Measurements from ENCODE around the gene DLK2.

GRCh38 chr6:43428874-43429273 lies 26.5 kb downstream of the DLK2 start:
- TF ChIP-seq POLR2A (IDR thresholded peaks at IDR 0.05), result no peak
- no peak for TF ChIP-seq POLR2AphosphoS5 (IDR thresholded peaks at IDR 0.05; ENCODE audit: insufficient read depth in 1 of 2, low read depth in 1 of 2)

Data from vagina (tissue), 2 donors.